ENCODE data around the gene RBM14.

DNA sequence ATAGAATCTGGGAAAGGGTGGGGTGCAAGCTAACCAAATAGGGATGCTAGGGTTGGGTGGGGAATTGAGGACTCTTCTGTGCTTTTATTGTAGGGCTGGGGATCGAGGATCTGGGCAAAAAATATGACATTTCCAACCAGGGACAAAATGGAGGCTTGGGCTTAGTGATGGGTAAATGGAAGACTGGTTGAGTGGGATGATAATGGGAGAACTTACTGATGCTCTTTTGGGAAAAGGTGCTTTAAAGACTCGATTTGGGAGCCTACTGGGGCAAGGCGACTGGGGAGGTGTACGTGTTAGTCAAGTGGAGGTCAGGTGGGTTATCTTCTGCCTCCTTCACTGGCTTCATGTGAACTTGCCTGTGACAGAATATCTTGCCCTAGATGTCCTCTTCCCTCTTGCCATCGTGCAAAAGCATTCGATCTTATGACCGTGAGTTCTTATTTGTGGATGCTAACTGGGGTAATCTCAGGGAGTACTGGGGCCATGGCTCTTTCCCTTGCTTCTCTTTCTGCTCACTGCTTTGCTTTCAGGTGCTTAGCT is 11.7 kb downstream of the RBM14 start:
- TF ChIP-seq, protein P1, sequence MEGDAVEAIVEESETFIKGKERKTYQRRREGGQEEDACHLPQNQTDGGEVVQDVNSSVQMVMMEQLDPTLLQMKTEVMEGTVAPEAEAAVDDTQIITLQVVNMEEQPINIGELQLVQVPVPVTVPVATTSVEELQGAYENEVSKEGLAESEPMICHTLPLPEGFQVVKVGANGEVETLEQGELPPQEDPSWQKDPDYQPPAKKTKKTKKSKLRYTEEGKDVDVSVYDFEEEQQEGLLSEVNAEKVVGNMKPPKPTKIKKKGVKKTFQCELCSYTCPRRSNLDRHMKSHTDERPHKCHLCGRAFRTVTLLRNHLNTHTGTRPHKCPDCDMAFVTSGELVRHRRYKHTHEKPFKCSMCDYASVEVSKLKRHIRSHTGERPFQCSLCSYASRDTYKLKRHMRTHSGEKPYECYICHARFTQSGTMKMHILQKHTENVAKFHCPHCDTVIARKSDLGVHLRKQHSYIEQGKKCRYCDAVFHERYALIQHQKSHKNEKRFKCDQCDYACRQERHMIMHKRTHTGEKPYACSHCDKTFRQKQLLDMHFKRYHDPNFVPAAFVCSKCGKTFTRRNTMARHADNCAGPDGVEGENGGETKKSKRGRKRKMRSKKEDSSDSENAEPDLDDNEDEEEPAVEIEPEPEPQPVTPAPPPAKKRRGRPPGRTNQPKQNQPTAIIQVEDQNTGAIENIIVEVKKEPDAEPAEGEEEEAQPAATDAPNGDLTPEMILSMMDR (IDR thresholded peaks at IDR 0.05) = no peak
- TF ChIP-seq POLR2A (IDR thresholded peaks at IDR 0.05) (no peak), POLR2AphosphoS5 (IDR thresholded peaks at IDR 0.05) (no peak)

Measured in breast epithelium (tissue), 3 donors.